ENCODE results near the gene ADI1. TPM values are rescaled to one million over a fixed set of nuclear protein-coding genes. Genes with fewer than 3 reads are reported as not detected.
A peak's percentile ranks its signal among the peaks of the same experiment; 100 is the strongest.

Gene ADI1
- total and polyA plus RNA-seq, 12 donors: 49.2 to 204 (median 166) TPM

DNA sequence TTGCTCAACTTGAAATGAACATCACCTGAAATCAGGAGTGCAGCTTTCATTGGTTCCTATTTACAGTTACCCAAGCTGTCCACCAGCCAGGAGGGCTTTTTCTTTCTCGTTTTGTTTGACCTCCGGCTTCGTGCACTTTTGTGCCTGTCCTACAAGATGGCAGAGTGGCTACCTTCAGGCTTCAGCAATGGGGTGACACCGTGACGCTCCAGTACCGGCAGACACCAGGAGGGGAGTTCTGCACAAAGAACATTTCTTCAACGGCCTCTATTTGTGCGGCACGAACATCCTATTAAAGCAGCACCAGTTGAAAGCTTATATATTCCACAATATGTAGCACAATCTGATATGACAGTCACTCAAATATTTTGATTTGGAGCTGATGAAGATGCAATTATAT, 20.5 kb upstream of the ADI1 start:
- WGBS, 2 donors: 84 to 86% methylated on average over 9 of the region's 9 CpGs
- Histone ChIP-seq H3K27ac (no peak overlapping the region), H3K27me3 (no peaks in the 10 kb centered on the region), H3K4me3 (no peak overlapping the region), H3K4me1 (peaks cover 4 to 32% (median 20%) of the 10 kb centered on the region in 9 donors), H3K9me3 (no peaks in the 10 kb centered on the region), H3K36me3 (peaks cover 0 to 63% (median 26%) of the 10 kb centered on the region in 9 donors)
- ATAC-seq (no peak), DNase-seq (no peak)
- intact Hi-C loops (cut with DNase I): no loop called here
- TF ChIP-seq, protein P1, sequence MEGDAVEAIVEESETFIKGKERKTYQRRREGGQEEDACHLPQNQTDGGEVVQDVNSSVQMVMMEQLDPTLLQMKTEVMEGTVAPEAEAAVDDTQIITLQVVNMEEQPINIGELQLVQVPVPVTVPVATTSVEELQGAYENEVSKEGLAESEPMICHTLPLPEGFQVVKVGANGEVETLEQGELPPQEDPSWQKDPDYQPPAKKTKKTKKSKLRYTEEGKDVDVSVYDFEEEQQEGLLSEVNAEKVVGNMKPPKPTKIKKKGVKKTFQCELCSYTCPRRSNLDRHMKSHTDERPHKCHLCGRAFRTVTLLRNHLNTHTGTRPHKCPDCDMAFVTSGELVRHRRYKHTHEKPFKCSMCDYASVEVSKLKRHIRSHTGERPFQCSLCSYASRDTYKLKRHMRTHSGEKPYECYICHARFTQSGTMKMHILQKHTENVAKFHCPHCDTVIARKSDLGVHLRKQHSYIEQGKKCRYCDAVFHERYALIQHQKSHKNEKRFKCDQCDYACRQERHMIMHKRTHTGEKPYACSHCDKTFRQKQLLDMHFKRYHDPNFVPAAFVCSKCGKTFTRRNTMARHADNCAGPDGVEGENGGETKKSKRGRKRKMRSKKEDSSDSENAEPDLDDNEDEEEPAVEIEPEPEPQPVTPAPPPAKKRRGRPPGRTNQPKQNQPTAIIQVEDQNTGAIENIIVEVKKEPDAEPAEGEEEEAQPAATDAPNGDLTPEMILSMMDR (IDR thresholded peaks at IDR 0.05): no peak

DNA sequence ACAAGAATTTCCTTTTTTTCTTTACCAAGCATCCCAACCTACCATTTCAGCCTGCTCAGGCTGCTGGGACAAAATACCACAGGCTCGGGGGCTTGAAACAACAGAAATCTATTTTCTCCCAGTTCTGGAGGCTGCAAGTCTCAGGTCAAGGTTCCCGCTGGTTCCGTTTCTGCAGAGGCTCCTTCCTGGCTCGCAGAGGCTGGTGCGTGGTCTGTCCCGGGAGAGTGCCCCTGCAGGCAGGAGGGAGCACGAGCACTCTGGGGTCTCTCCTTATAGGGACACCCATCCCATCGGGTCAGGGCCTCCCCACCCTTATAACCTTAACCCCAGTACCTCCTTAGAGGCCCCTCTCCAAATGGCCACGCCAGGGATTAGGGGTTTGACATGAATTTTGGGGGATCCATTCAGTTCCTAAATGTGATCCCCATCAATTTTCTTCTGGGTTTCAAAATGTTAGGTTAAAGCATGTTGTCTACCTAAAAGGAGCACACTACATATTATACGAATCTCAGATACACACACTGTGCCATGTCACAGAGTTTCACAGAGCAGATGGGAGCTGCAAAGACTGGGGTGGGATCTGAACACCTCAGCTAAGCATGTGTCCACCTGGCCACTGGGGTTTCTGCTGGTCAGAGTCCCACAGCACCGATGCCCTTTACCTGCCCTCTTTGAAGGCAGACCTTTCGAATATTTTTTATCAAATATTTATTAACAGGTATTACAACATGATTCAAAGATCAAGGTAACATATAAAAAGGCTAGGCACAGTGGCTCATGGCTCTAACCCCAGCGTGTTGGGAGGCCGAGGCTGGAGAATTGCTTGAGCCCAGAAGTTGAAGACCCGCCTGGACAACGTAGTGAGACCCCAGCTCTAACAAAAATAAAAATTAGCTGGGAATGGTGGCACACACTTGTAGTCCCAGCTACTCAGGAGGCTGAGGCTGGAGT, 17.6 kb upstream of the ADI1 start:
- Histone ChIP-seq H3K27ac (peak overlapping the region; percentile 74 to 98 (median 92)), H3K36me3 (peaks cover 0 to 52% (median 6%) of the 10 kb centered on the region in 9 donors), H3K4me1 (peaks cover 4 to 43% (median 22%) of the 10 kb centered on the region in 9 donors), H3K27me3 (no peaks in the 10 kb centered on the region), H3K9me3 (no peaks in the 10 kb centered on the region), H3K4me3 (peak overlapping the region in 9 of 10 donors; percentile 28 to 64 (median 52))
- ATAC-seq (peak; percentile 26 to 73 (median 58)), DNase-seq (peak; percentile 61 to 68)
- 55 to 60% methylated on average over 16 of the region's 16 CpGs for WGBS, 2 donors
- TF ChIP-seq, protein P1 (IDR thresholded peaks at IDR 0.05): peak in 8 of 9 donors; percentile 25 to 65 (median 54)
- intact Hi-C loops (cut with DNase I): no loop called here

DNA sequence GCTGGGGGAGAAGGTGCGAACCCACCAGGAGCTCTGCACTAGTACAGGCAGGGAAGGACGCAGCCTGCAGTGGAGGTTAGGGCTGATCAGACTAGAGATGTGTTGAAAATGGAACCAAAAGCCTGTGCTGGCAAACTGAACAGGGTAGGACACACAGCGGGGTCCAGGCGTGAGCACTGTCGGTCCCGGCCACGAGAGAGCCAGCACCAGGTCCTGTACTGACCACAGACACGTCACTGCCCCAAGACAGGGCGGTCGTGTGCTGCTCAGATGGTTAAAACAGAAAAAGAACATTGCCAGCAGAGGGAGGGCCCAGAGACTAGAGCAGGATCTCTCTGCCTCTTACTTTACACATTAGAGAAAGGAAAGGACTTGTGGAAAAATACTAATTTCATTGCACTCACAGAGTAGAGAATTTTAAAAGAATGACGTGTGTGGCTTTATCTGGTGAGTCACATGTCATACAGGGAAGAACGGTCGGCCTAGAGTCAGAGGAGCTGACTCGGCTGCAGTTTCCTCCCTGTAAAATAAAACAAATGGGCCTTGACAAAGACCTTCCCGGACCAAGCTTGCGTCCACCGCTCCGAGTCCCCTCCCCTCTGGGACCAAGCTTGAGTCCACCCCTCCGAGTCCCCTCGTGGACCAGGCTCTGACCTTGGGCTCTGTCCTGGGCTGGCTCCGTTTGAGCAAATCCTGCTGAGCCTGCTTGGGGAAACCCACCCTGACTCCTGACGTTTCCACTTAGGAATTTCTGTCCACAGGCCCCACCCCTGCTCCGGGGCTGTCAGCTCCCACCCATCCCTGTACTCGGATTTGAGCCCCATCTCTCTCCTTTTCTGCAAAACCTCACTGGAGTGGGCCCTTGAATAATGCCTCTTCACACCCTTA, 16.7 kb upstream of the ADI1 start:
- peak overlapping the region in 9 of 10 donors; percentile 28 to 64 (median 52) for H3K4me3 ChIP-seq
- TF ChIP-seq, protein P1 (IDR thresholded peaks at IDR 0.05): peak in 7 of 9 donors; percentile 14 to 47 (median 34)
- H3K36me3 ChIP-seq: peaks cover 0 to 52% (median 0%) of the 10 kb centered on the region in 9 donors
- H3K4me1 ChIP-seq: peaks cover 4 to 45% (median 22%) of the 10 kb centered on the region in 9 donors
- ATAC-seq (peak; percentile 73 to 86 (median 80)), DNase-seq (peak; percentile 65 to 68)
- intact Hi-C loops (cut with DNase I): no loop called here
- H3K27me3 ChIP-seq: no peaks in the 10 kb centered on the region
- WGBS, 2 donors: 12 to 14% methylated on average over 24 of the region's 24 CpGs
- H3K27ac ChIP-seq: peak overlapping the region; percentile 74 to 98 (median 92)
- no peaks in the 10 kb centered on the region for H3K9me3 ChIP-seq

DNA sequence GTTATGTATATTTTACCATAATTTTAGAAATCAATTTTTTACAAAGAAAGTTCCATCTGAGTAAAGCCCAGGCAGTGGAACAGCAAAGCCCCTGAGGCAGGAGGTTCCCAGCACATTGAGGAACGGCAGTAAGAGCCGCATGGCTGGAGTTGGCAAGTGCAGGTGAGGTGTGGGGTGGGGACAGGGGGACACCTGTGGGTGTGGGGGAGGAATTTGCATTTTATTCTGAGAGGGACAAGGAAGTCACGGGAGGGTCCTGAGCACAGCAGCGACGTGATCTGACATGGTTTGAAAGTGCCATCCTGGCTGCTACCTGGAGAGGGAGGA, 16.1 kb upstream of the ADI1 start:
- TF ChIP-seq, protein P1 (IDR thresholded peaks at IDR 0.05): no peak
- ATAC-seq (no peak), DNase-seq (no peak)
- peak overlapping the region; percentile 74 to 98 (median 92) for H3K27ac ChIP-seq
- peaks cover 4 to 45% (median 22%) of the 10 kb centered on the region in 9 donors for H3K4me1 ChIP-seq
- peak overlapping the region in 9 of 10 donors; percentile 28 to 64 (median 52) for H3K4me3 ChIP-seq
- intact Hi-C loops (cut with DNase I): no loop called here
- peaks cover 0 to 46% (median 0%) of the 10 kb centered on the region in 9 donors for H3K36me3 ChIP-seq
- no peaks in the 10 kb centered on the region for H3K9me3 ChIP-seq
- H3K27me3 ChIP-seq: no peaks in the 10 kb centered on the region
- WGBS, 2 donors: 57% methylated on average over 5 of the region's 5 CpGs
